A549 treated with RU486 at 1 μM for 4 hours (cell line): ENCODE data around the gene UBE2G2. TPM values are rescaled to one million over a fixed set of nuclear protein-coding genes. Genes with fewer than 3 reads are reported as not detected.

Source experiments
- total RNA-seq: library from RNA; stranded (reverse); fragments of 200-300 nt; extraction: Qiagen RNA extraction; gene quantifications from 5 replicates; pipeline ENCODE4 v1.2.3, GENCODE V29; 2022; ENCODE audit warnings: low read depth

The UBE2G2 gene
- 29.2 to 37.0 TPM (median 35.4 TPM) in 5 replicates for total RNA-seq

DNA sequence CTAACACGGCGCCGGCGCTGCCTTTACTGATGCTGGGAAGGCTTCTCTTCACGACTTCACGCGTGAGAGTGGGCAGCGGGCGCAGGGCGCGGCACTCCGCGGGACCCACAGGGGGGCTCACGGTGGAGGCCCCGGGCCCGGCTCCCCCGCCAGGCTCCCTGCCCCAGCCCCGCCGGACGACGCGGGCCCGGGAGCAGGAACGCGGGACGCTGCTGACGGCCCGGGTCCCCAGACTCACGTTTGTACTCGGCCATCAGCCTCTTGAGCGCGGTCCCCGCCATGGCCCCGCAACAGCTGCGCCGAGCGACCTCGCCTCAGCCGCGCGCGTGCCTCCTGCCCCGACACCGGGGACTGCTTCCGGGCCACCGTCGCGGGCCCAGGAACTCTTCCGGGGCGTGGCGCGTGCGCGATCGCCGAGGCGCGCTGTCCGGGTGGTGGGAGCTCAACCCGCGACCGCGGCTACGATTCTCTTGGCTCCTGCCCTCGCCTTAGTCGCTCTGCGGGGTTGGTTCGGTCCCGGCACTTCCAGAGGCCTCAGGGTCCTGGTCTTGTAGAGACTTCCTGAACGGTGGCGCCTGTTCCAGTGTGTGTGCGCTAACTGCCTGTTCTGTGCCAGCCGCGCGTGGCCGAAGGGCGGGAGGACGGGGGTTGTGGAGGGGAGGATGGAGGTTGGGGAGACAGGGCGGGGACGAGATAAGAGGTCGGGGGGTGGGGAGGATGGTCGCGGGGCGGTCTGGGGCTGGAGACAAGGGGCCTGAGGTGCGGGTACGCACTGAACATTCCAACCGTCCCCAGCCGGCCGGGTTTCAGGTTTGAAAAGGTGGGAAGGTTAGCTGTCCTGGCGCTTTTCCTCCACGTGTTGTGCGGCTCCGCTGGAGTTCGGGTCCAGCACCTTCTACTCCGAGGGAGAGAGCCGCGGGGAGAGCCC is at the start of gene UBE2G2:
Gene UBE2G2, minus strand, starts transcription at position 353 of the 928 bp plus-strand sequence. Its CDS starts 72 bp downstream, at position 281.

DNA sequence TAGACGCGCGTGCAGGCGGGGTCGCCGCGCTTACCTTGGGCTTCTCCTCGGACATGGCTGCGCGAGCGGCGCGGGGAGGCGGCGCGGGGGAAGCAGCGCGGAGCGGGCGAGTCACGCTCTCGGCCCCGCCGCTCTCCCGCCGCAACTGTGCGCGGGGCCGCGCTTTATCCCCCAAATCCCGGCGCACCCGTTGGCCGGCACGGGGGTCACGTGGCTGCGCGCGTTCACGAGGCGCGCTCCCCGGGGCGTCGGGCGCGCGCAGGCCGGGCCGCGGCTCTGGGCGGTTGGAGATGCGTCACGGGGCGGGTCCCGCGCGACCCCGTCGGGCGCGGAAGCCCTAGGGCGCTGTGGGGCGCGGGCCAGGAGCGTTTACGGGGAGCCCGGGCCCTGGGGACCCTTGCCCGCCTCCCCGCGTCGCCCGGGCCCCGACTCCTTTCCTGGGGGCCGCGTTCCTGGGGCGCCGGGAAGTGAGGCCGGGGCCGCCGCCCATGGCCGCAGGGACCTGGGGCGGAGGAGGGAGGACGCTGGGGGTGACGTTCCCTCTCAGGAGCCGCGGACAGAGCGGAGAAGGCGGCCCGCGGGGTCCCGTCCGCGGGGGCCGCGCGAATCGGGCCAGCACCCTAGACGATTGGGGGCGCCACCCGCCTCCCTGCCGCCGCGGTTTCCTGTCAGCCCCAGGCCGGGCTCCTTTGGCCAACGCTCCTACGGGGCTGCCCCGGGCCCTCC is 16.5 kb upstream of the UBE2G2 start, which contains the start of gene SUMO3:
Gene SUMO3, minus strand, starts transcription at position 149 of the 726 bp plus-strand sequence. Its CDS starts 94 bp downstream, at position 55.

Other genes with a start within 250 kb of the UBE2G2 start
- not detected in 5 replicates for gene KRTAP10-3, start 243.0 kb downstream of the UBE2G2 start, total RNA-seq
- gene KRTAP10-4, start 228.1 kb downstream of the UBE2G2 start, total RNA-seq = not detected in 5 replicates
- gene KRTAP10-5, start 221.2 kb downstream of the UBE2G2 start, total RNA-seq = not detected in 5 replicates
- gene KRTAP10-6, start 209.3 kb downstream of the UBE2G2 start, total RNA-seq = not detected in 5 replicates
- not detected in 5 replicates for gene KRTAP10-7, start 201.2 kb downstream of the UBE2G2 start, total RNA-seq
- gene KRTAP10-8, start 189.7 kb downstream of the UBE2G2 start, total RNA-seq = not detected in 5 replicates
- not detected in 5 replicates for gene KRTAP10-9, start 174.7 kb downstream of the UBE2G2 start, total RNA-seq
- gene KRTAP10-10, start 164.5 kb downstream of the UBE2G2 start, total RNA-seq = not detected in 5 replicates
- not detected in 5 replicates for gene KRTAP10-11, start 155.4 kb downstream of the UBE2G2 start, total RNA-seq
- not detected in 5 replicates for gene KRTAP12-4, start 147.2 kb downstream of the UBE2G2 start, total RNA-seq
- gene KRTAP12-3, start 143.9 kb downstream of the UBE2G2 start, total RNA-seq = not detected in 5 replicates
- gene KRTAP12-2, start 134.9 kb downstream of the UBE2G2 start, total RNA-seq = not detected in 5 replicates
- gene KRTAP12-1, start 119.7 kb downstream of the UBE2G2 start, total RNA-seq = not detected in 5 replicates
- not detected in 5 replicates for gene KRTAP10-12, start 104.6 kb downstream of the UBE2G2 start, total RNA-seq
- gene TSPEAR, start 90.2 kb downstream of the UBE2G2 start, total RNA-seq = not detected in 5 replicates
- 43.1 to 72.9 TPM (median 70.5 TPM) in 5 replicates for gene SUMO3, start 16.2 kb upstream of the UBE2G2 start, total RNA-seq
- 88.0 to 98.1 TPM (median 96.5 TPM) in 5 replicates for gene PTTG1IP, start 71.9 kb upstream of the UBE2G2 start, total RNA-seq
- gene ITGB2, start 119.1 kb upstream of the UBE2G2 start, total RNA-seq = 0.41 to 1.1 TPM (median 0.61 TPM) in 5 replicates
- gene SLX9, start 138.2 kb upstream of the UBE2G2 start, total RNA-seq = 36.3 to 59.7 TPM (median 59.2 TPM) in 5 replicates